Keratinocyte (primary cell): ENCODE results near the gene GTF3C5. TPM values are rescaled to one million over a fixed set of nuclear protein-coding genes. Genes with fewer than 3 reads are reported as not detected.

Source experiments
- DNase-seq: peaks from one replicate; pipeline ENCODE4 v3.0.0-alpha.2; 2011; ENCODE audit warnings: low read depth, missing footprints, low spot score
- FAIRE-seq: peaks from 2 replicates; lab custom pipeline; 2011; peaks lifted over from hg19 to GRCh38; lab: Jason Lieb, UNC
- H2AFZ ChIP-seq: 2 replicates; pipeline ENCODE4 v1.6.0; 2012; ENCODE audit warnings: low read length, control low read depth, inconsistent platforms; ENCODE audit not compliant: control insufficient read depth
- H3K27ac ChIP-seq: 2 replicates; pipeline ENCODE4 v1.5.1; 2011; ENCODE audit warnings: low read length; ENCODE audit not compliant: control insufficient read depth, insufficient read depth
- H3K27me3 ChIP-seq: 3 replicates; pipeline ENCODE4 v1.6.0; 2011; ENCODE audit warnings: low read length; ENCODE audit not compliant: control insufficient read depth, insufficient read depth; ENCODE audit errors: extremely low read depth
- H3K36me3 ChIP-seq, 2 experiments: 2 replicates in 1 of 2; 3 replicates in 1 of 2; pipeline ENCODE4 v1.5.1; 2011; ENCODE audit warnings: low read length in 2 of 2, mild to moderate bottlenecking in 1 of 2; ENCODE audit not compliant: control insufficient read depth in 2 of 2, insufficient read depth in 2 of 2; ENCODE audit errors: extremely low read depth in 1 of 2
- H3K4me1 ChIP-seq: 3 replicates; pipeline ENCODE4 v1.5.1; 2011; ENCODE audit warnings: low read length; ENCODE audit not compliant: control insufficient read depth, insufficient read depth; ENCODE audit errors: extremely low read depth
- H3K4me2 ChIP-seq: 3 replicates; pipeline ENCODE4 v1.6.0; 2011; ENCODE audit warnings: low read depth, low read length; ENCODE audit not compliant: control insufficient read depth, insufficient read depth; ENCODE audit errors: extremely low read depth
- H3K4me3 ChIP-seq, 3 experiments: fragments of 200-600 bp in 1 of 3; sonication (generic) in 1 of 3; 2 replicates in 2 of 3; 3 replicates in 1 of 3; pipeline ENCODE4 v1.5.1; 2011 to 2016; ENCODE audit warnings: low read length in 3 of 3, mild to moderate bottlenecking in 3 of 3, control low read depth in 2 of 3, inconsistent platforms in 1 of 3, low read depth in 1 of 3, mixed read lengths in 1 of 3, mixed run types in 1 of 3, moderate library complexity in 1 of 3; ENCODE audit not compliant: control insufficient read depth in 2 of 3, insufficient read depth in 2 of 3; ENCODE audit errors: extremely low read depth in 1 of 3
- H3K79me2 ChIP-seq: 2 replicates; pipeline ENCODE4 v1.6.0; 2012; ENCODE audit warnings: low read length; ENCODE audit not compliant: control insufficient read depth, insufficient read depth
- H3K9ac ChIP-seq: 3 replicates; pipeline ENCODE4 v1.6.0; 2011; ENCODE audit warnings: low read length; ENCODE audit not compliant: control insufficient read depth, insufficient read depth; ENCODE audit errors: extremely low read depth
- H3K9me1 ChIP-seq: 3 replicates; pipeline ENCODE4 v1.6.0; 2011; ENCODE audit warnings: low read length; ENCODE audit not compliant: control insufficient read depth, insufficient read depth; ENCODE audit errors: extremely low read depth
- H3K9me3 ChIP-seq: 2 replicates; pipeline ENCODE4 v1.5.1; 2012; ENCODE audit warnings: low read depth, low read length; ENCODE audit not compliant: control insufficient read depth
- H4K20me1 ChIP-seq: 3 replicates; pipeline ENCODE4 v1.6.0; 2011; ENCODE audit warnings: low read length; ENCODE audit not compliant: control insufficient read depth, insufficient read depth; ENCODE audit errors: extremely low read depth
- CTCF ChIP-seq, 3 experiments: IDR thresholded peaks in 1 of 3; conservative IDR thresholded peaks in 1 of 3; optimal IDR thresholded peaks in 1 of 3; 2 replicates in 2 of 3; 3 replicates in 1 of 3; pipeline versions ENCODE3 to v1.5.1; 2011; ENCODE audit warnings: low read length in 3 of 3, mild to moderate bottlenecking in 3 of 3, moderate library complexity in 2 of 3, control low read depth in 1 of 3, inconsistent platforms in 1 of 3; ENCODE audit not compliant: insufficient read depth in 2 of 3; ENCODE audit errors: extremely low read depth in 1 of 3
- EZH2 ChIP-seq: IDR thresholded peaks from one replicate; pipeline ENCODE4 v1.6.1; 2012; ENCODE audit warnings: inconsistent platforms, mild to moderate bottlenecking, low read length, moderate library complexity
- dilution Hi-C: fragments of 300-500 bp; cut with MboI; formaldehyde crosslinking; loops from one replicate; pipeline ENCODE4 v1.7.0; 2020; ENCODE audit warnings: low sequenced_read_pairs; ENCODE audit not compliant: extremely low pct_ligation_motif_present
- polyA plus RNA-seq, 5 experiments: library from polyadenylated mRNA; depleted of rRNA in 3 of 5; stranded (reverse) in 3 of 5; stranded (forward) in 1 of 5; unstranded in 1 of 5; fragments of >200 nt; gene quantifications; 1 replicate in 1 of 5; 2 replicates in 3 of 5; 3 replicates in 1 of 5; pipeline versions ENCODE4 v1.2.1 to v1.2.3, GENCODE V29; 2011 to 2012; ENCODE audit warnings: missing spikeins in 2 of 5, low read depth in 1 of 5, low replicate concordance in 1 of 5

The GTF3C5 gene
- polyA plus RNA-seq, 1 donor (not counting 4 experiments of a cell fraction or from before 2014, with no cell fraction given), result 37.2 TPM

GRCh38 chr9:133073086-133074014 is 42.6 kb downstream of the GTF3C5 start:
- Histone ChIP-seq H3K79me2 (no peaks in the 10 kb centered on the region), H3K27me3 (peaks cover 5% of the 10 kb centered on the region), H3K4me3 (no peak overlapping the region), H3K27ac (no peak overlapping the region), H4K20me1 (no peaks in the 10 kb centered on the region), H2AFZ (no peak overlapping the region), H3K9me3 (no peaks in the 10 kb centered on the region), H3K4me1 (peaks cover 6% of the 10 kb centered on the region), H3K36me3 (no peaks in the 10 kb centered on the region), H3K9me1 (no peaks in the 10 kb centered on the region), H3K9ac (no peak overlapping the region), H3K4me2 (no peak overlapping the region)
- no peak for TF ChIP-seq EZH2
- TF ChIP-seq CTCF (optimal IDR thresholded peaks at IDR 0.05 in 1 of 3, IDR thresholded peaks at IDR 0.05 in 1 of 3, conservative IDR thresholded peaks at IDR 0.05 in 1 of 3; ENCODE audit: extremely low read depth in 1 of 3, insufficient read depth in 2 of 3, low read length in 3 of 3), result no peak
- FAIRE-seq (no peak), DNase-seq (no peak)
- dilution Hi-C loops, result no loop called here

- dilution Hi-C loops, result no loop called here
- Histone ChIP-seq H3K9ac (no peak overlapping the region), H3K27ac (no peak overlapping the region), H3K4me1 (peaks cover 6% of the 10 kb centered on the region), H3K79me2 (no peaks in the 10 kb centered on the region), H3K9me3 (no peaks in the 10 kb centered on the region), H2AFZ (no peak overlapping the region), H3K4me3 (no peak overlapping the region), H3K4me2 (no peak overlapping the region), H4K20me1 (no peaks in the 10 kb centered on the region), H3K27me3 (peaks cover 12% of the 10 kb centered on the region), H3K36me3 (no peaks in the 10 kb centered on the region), H3K9me1 (no peaks in the 10 kb centered on the region)
- DNase-seq, result no peak
- no peak for FAIRE-seq
- TF ChIP-seq EZH2 (no peak), CTCF (optimal IDR thresholded peaks at IDR 0.05 in 1 of 3, IDR thresholded peaks at IDR 0.05 in 1 of 3, conservative IDR thresholded peaks at IDR 0.05 in 1 of 3; ENCODE audit: extremely low read depth in 1 of 3, insufficient read depth in 2 of 3, low read length in 3 of 3) (no peak)
These were observed 43.4 kb downstream of the GTF3C5 start for GRCh38 chr9:133074111-133074651.
